HUES6 (cell line): Measurements from ENCODE around the gene DNASE1L2.

Source experiments
- H3K27ac ChIP-seq: 2 replicates; pipeline ENCODE4 v1.7.0; 2013; ENCODE audit warnings: low read depth, mild to moderate bottlenecking, low read length, inconsistent platforms
- H3K27me3 ChIP-seq: 2 replicates; pipeline ENCODE4 v1.6.1; 2013; ENCODE audit warnings: low read length; ENCODE audit not compliant: control insufficient read depth, insufficient read depth
- H3K36me3 ChIP-seq: 2 replicates; pipeline ENCODE4 v1.6.1; 2013; ENCODE audit warnings: low read length; ENCODE audit not compliant: control insufficient read depth, insufficient read depth
- H3K4me1 ChIP-seq: 2 replicates; pipeline ENCODE4 v1.6.1; 2013; ENCODE audit warnings: low read length; ENCODE audit not compliant: control insufficient read depth, insufficient read depth
- H3K4me3 ChIP-seq: 2 replicates; pipeline ENCODE4 v1.5.1; 2013; ENCODE audit warnings: low read depth, low read length
- H3K9ac ChIP-seq: one replicate; pipeline ENCODE4 v1.6.1; 2013; ENCODE audit warnings: mild to moderate bottlenecking, low read length
- H3K9me3 ChIP-seq: 2 replicates; pipeline ENCODE4 v1.6.1; 2013; ENCODE audit warnings: low read depth, low read length; ENCODE audit not compliant: control insufficient read depth, insufficient read depth

The DNASE1L2 gene

DNA sequence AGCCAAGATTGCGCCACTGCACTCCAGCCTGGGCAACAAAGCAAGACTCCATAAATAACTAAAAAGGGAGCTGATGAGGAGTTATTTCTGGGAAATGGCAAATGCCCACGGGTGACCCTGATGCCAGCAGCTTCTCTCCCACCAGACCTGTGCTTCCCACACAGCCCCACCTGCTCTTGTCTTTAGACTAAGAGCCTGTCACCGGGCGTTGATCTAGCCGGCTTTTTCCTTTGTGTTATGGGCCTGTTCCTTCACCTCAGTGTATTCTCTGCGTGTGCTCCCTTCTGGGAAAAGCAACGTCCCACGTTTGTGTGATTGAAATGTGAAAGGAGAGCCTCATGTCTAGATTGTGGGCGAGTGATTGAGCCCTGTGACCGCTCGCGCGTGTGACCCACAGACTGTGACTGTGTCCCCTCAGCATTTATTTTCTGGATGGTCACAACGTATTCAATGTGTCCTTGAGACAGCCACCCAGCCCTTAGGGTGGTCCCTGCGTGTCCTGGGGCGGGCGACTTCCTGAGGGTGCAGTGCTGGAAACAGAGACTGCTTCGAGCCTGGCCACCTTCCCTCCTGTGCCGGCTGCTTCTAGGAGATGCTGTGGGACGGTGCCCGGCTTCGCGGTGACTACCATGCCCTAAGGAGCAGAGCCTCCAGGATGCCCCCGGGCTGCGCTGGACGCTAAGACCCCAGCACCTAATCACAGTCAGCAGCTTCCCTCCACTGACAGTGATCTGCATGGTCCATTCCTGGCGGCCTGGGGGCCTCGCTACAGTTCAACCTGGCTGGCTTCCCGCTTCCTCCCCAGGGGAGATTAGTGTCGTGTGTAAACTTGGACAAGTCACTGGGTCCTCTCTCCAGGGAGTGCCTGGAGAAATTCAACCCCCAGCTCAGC is 39.5 kb downstream of the DNASE1L2 start:
- Histone ChIP-seq H3K9ac (no peak overlapping the region), H3K4me1 (no peaks in the 10 kb centered on the region), H3K4me3 (no peak overlapping the region), H3K36me3 (0 out of 2 replicates have a peak, but pooled peaks cover 3% of the 10 kb centered on the region), H3K27me3 (no peaks in the 10 kb centered on the region), H3K9me3 (no peaks in the 10 kb centered on the region), H3K27ac (no peak overlapping the region)

DNA sequence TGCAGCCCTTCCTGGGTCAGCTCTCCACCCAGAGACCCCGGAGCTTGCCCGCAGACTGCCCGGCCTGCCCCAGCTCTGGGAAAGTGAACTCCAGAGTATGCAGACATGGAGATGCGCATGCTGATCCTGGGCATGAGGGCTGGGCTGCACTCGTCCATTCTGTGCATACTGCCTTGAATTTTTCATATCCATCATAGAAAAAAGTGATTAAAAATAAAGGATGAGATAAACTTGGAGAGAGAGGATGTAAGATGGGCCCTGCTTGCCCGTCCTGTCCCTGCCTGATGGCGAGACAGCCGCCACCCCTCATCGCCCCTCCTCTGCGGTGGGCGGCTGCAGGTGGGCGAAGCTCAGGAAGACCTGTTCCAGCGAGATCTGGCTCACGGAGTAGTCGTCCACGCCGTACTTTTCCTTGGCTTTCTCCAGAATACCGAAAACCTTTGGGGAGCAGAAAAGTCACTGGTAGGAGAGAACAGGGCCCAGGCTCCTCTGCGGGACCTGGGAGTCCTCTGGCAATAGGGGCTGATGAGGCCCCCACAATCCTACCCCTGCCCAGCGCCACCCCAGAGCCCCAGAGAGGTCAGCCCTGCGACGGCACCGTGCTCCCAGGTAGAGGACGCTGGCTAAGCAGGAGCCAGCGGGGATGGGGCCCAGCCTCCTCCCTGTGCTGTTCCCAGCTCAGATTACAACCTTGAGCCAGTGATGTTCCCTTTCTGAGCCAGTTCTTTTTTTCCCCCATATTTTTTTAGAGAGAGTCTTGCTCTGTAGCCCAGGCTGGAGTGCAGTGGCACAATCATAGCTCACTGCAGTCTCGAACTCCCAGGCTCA is 40.3 kb downstream of the DNASE1L2 start:
- Histone ChIP-seq H3K9me3 (no peaks in the 10 kb centered on the region), H3K27ac (no peak overlapping the region), H3K36me3 (0 out of 2 replicates have a peak, but pooled peaks cover 3% of the 10 kb centered on the region), H3K9ac (no peak overlapping the region), H3K4me1 (no peaks in the 10 kb centered on the region), H3K4me3 (no peak overlapping the region), H3K27me3 (no peaks in the 10 kb centered on the region)

DNA sequence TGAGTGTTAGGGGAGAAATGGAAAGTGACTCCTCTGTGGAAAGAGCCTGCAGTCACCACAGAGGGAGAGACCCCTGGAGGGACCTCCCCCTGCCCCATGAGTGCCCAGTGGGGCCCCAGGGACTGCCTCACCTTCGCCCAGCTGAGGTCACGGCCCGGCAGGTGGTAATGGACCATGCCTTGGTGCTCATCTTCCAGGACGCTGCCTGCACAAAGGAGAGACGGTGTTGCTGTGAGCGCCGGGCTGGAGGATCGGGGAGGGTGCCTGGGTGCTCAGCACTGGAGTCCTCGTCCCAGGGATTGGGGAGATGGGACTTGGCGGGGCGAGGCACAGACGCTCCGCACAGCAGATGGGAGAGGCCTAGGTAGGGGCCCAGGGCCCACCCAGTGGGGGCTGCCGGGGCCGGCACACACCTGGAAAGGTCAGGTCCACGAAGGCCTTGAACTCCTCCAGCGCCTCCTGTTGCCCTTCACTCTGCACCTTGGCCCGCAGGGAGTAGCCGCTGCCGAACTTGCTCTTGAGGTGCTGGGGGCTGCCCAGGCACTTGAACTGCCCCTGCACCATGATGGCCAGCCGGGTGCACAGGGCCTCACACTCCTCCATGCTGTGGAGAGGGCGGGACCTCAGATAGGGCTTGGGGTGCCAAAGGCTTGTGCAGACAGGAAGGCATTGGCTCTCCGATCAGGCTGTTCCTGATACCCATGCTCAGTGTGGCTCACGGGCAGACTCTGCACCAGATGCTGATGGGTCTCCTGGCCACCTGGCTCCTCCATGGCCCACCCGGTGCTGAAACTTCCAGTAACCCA is 41.4 kb downstream of the DNASE1L2 start:
- Histone ChIP-seq H3K36me3 (0 out of 2 replicates have a peak, but pooled peaks cover 3% of the 10 kb centered on the region), H3K9me3 (no peaks in the 10 kb centered on the region), H3K4me3 (no peak overlapping the region), H3K27ac (no peak overlapping the region), H3K27me3 (no peaks in the 10 kb centered on the region), H3K9ac (no peak overlapping the region), H3K4me1 (no peaks in the 10 kb centered on the region)

DNA sequence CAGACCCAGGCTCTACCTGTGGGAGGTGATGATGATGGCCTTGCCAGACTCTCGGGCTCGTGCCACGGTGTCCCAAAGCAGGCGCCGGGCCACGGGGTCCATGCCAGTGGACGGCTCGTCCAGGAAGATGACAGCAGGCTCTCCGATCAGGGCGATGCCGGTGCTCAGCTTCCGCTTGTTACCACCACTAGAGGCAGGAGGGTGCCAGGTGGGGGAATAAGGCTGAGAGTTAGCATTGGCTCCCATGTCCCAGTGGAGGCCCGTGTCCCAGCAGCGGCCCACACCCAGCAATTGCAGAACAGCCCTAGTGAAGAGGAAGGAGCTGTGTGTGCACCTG is 42.0 kb downstream of the DNASE1L2 start:
- H3K27me3 ChIP-seq, result no peaks in the 10 kb centered on the region
- no peaks in the 10 kb centered on the region for H3K9me3 ChIP-seq

GRCh38 chr16:2278956-2279800 is 42.9 kb downstream of the DNASE1L2 start:
- Histone ChIP-seq H3K36me3 (no peaks in the 10 kb centered on the region), H3K27ac (no peak overlapping the region), H3K9ac (no peak overlapping the region), H3K4me1 (no peaks in the 10 kb centered on the region), H3K9me3 (no peaks in the 10 kb centered on the region), H3K27me3 (no peaks in the 10 kb centered on the region), H3K4me3 (no peak overlapping the region)

More for the DNA sequence above, 42.0 kb downstream of the DNASE1L2 start:
- H3K4me3 ChIP-seq, result no peak overlapping the region
- no peaks in the 10 kb centered on the region for H3K4me1 ChIP-seq
- H3K27ac ChIP-seq, result no peak overlapping the region
- no peak overlapping the region for H3K9ac ChIP-seq
- 0 out of 2 replicates have a peak, but pooled peaks cover under 1% of the 10 kb centered on the region for H3K36me3 ChIP-seq

DNA sequence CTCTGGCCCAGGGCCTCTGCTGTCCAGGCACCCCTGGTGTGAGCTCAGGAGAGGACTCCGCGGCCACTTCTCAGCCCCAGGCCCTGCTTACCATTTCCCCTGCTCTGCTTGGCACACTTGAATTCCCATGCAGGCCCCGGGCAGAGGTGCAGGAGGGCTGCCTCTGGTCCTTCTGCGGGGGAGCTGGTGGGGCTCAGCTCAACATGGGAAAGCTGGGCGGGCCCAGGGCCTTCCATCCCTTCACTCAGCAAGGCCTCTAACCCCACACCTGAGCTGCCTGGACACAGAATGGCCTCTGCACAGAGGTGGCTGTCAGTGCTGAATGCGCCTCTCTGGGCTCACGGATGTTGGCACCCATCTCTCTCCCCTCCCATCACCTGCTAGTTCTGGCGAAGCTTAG is 44.2 kb downstream of the DNASE1L2 start:
- H3K9me3 ChIP-seq, result no peaks in the 10 kb centered on the region
- no peaks in the 10 kb centered on the region for H3K36me3 ChIP-seq
- no peaks in the 10 kb centered on the region for H3K27me3 ChIP-seq
- H3K4me3 ChIP-seq, result no peak overlapping the region
- no peaks in the 10 kb centered on the region for H3K4me1 ChIP-seq
- no peak overlapping the region for H3K27ac ChIP-seq
- H3K9ac ChIP-seq, result no peak overlapping the region

GRCh38 chr16:2280981-2281542 is 44.8 kb downstream of the DNASE1L2 start:
- Histone ChIP-seq H3K27ac (no peak overlapping the region), H3K4me3 (no peak overlapping the region), H3K4me1 (no peaks in the 10 kb centered on the region), H3K36me3 (no peaks in the 10 kb centered on the region), H3K9ac (no peak overlapping the region), H3K27me3 (no peaks in the 10 kb centered on the region), H3K9me3 (no peaks in the 10 kb centered on the region)

DNA sequence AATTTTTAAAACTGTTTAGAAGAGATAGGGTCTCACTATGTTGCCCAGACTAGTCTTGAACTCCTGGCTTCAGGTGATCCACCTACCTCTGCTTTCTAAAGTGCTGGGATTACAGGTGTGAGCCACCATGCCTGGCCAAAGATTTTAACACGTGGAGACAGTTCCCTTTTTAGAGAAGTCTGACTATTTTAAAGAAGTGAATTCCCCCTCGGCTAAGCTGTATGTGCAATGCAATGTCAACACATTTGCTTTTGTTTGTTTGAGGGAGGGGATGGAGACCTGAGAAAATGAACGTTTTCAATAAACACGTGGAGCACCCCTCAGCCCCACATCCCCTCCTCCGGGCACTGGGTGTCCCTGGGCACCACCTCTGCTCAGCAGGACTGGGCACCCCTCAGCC is 46.0 kb downstream of the DNASE1L2 start:
- no peak overlapping the region for H3K27ac ChIP-seq
- no peaks in the 10 kb centered on the region for H3K27me3 ChIP-seq
- no peak overlapping the region for H3K4me3 ChIP-seq
- no peaks in the 10 kb centered on the region for H3K9me3 ChIP-seq
- no peaks in the 10 kb centered on the region for H3K36me3 ChIP-seq
- H3K4me1 ChIP-seq, result no peaks in the 10 kb centered on the region
- H3K9ac ChIP-seq, result no peak overlapping the region

DNA sequence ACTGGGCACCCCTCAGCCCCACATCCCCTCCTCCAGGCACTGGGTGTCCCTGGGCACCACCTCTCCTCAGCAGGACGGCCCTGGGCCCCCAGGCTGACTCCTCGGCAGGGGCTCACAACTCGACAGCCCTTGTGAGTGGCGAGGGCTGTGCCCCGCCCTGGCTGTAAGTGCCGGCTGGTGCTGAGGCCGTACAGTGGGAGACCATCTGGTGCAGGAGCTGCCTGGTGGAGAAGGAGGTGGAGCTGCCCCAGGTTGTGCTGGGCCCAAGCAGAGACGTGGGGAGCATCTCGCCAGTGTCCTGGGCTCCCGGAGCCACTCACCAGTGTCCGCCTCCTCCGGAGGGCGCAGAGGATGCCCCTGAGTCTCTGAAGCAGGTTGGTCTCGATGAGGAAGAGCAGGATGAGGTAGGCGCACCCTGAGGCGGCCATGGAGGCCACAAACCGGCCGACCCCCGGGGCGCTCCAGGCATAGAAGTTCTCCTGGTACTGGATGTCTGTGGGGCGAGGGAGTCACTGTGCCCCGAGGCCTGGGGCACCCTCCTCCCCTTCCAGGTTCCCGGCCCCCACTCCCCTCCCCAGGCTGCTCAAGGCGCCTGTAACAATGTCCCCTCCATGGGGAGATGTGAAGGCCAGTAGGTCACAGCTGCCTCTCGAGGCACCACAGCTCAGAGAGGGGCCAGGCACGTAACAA is 46.8 kb downstream of the DNASE1L2 start:
- Histone ChIP-seq H3K4me1 (no peaks in the 10 kb centered on the region), H3K27ac (no peak overlapping the region), H3K9ac (no peak overlapping the region), H3K4me3 (no peak overlapping the region), H3K36me3 (no peaks in the 10 kb centered on the region), H3K27me3 (no peaks in the 10 kb centered on the region), H3K9me3 (no peaks in the 10 kb centered on the region)
